Activated CD8-positive, alpha-beta memory T cell treated with anti-CD3 and anti-CD28 coated beads for 4 hours (primary cell): ENCODE results near the gene P3H2.

Source experiments
- DNase-seq, 2 donors: peaks; one replicate each; pipeline ENCODE4 v3.0.0-alpha.2; 2020; ENCODE audit warnings: low read depth in 2 of 2

Gene P3H2

GRCh38 chr3:190017521-190018288, 103.0 kb downstream of the P3H2 start:
- DNase-seq = no peak

- no peak for DNase-seq
These were observed 103.7 kb downstream of the P3H2 start for GRCh38 chr3:190016966-190017365.

DNA sequence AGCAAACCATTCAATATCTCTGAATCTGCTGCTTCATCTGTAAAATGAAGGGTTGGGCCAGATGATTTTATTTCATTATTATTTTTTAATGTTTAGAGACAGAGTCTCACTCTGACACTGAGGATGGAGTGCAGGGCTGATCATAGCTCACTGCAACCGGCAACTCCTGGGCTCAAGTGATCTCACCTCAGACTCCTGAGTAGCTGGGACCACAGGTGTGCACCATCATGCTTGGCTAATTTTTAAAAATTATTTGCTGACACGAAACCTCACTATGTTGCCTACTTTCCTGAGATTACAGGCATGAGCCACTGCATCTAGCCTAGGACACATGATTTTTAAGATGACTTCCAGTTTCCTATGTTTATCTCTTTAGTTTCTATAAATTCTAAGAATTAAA, 105.8 kb downstream of the P3H2 start:
- no peak for DNase-seq

DNA sequence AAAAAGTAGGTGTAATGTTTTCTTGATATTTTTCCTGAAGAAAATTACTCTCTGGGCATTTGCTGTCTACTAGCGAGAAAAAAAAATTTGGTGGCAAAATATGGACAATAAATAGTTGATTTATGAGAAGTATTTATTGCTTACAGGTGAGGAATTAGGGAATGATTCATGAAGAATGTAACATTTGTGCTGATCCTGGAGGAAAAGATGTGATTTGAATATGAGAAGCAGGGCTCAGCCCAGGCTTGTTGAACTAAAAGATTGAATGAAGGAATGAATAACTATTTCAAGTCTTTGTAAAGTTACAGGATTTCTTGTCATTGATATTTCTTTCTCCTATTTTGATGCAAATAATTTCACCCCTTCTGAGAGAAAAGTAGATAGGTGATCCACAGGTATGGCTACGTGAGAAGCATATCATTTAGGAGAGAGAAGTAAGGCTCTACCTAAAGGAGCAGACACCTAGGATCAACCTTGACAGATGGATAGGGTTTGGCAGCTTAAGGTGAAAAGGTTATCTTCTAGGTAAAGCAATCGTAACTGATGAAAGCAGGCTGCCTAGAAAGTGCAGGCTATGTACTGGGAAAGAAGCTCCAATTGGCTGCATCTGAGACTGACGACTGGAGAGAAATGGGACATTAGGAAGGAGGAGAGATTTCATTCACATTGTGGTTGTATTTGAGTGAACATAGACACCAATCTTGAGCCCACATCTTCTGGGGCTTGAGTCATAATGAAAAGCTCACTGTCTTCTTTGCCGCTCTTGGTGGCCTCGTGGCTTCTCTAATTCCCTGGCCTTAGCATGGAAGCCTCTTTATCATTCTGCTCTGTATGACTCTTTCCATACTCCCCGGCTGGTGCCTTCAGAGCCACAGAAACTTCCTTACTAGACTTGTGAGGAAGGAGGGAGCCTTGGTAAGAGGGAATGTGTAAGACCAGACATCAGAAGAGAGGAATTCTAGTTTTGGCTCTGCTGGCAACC, 106.5 kb downstream of the P3H2 start:
- DNase-seq = no peak

DNA sequence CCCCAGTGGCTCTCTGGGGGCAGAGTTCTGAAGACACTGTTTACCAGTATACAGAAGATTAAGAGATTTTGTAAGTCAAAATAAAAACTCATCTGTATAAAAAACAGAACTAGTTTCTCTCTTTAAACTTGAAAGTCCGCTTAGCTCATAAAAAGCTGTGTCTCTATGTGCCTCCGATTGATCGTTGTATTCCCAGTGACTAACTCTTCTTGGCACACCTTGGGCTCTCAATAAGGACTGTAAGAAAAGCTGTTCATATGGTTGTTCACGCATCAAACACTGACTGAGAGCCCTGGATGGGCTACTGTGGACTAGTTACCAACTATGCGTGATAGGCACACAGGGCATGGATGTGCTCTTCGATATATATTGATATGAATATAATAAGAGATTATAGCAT, 107.9 kb downstream of the P3H2 start:
- DNase-seq = no peak

DNA sequence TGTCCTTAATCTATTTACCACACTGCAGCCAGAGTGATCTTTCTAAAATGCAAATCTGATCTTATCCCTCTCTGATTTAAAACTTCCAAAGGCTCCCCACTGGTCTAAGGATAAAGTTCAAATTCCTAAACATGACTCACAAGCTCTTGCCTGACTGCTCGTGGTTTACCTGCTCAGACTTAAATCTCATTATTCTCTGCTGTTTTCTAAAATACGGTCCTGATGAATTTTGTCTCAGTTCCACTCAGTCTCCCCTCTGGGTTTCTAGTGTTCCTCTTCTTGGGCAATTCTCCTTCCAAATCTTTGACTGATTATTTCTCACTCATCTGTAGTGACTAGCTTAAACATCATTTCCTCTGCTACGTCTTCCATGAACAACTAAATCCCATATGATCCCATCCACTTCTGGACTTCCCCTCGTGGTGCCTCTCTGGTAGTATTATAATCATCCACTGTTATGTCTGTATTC, 108.3 kb downstream of the P3H2 start:
- no peak for DNase-seq

GRCh38 chr3:190010486-190010885, 110.2 kb downstream of the P3H2 start:
- DNase-seq = no peak

GRCh38 chr3:190009614-190010013, 111.1 kb downstream of the P3H2 start:
- no peak for DNase-seq

DNA sequence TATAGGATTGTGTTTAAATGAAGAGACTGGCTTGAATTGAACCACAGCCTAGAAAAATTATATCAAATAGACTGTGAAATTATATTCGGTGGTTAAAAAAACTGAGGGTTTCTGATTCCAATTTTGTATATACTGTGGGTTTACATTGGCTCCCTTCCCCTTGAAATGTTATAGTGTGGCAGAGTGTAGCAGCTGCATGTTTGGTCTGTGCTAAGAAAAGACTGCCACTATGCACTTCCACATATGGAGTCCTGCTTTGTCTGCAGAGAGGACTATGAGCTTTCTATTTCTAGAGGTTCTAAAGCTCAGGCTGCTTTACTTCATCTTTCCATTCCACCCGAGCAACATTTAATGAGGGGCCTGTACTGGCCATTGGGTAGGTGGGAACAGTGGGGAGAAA, 112.3 kb downstream of the P3H2 start:
- DNase-seq = no peak

GRCh38 chr3:190005343-190006113, 115.2 kb downstream of the P3H2 start:
- no peak for DNase-seq

GRCh38 chr3:190004656-190005055, 116.0 kb downstream of the P3H2 start:
- DNase-seq = no peak

DNA sequence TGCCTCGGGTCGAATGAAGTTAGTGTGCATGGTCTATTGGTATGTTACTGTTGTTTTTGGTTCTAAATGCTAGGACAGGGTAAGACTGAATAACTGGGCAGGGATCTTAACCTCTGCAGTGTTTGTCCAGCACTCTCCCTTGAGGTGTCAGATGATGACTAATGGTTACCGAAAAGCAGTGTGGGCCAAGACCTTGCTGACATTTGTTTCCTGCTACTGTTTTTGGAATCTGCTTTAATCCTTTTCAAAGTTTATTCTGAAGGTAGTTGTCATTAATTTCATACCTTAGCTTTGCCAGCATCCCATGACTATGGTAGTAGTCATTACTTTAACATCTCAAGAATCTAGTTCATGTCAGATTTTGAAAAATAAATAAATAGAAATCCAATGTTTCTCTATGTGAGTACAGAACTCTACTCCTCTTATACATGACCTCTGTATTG, 117.0 kb downstream of the P3H2 start:
- DNase-seq = no peak

DNA sequence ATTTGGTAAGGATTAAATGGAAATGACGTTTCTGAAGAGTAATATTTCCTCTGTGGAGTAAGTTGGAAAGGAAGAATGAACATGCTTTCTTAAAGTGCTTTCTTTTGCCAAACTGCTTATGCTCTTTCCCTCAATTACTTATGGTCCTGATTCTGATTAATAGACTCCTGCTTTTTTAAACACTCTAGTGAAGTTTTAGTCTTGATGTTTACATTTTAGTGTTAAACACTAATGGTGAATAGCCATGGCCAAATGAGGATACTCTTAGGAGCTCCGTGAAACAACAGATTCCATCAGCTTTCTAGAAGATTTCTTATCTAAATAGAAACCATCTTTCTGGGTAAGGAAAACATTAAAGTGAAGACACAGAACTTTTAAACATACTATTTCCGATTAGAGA, 117.6 kb downstream of the P3H2 start:
- DNase-seq = no peak

- DNase-seq = no peak
These were observed 119.3 kb downstream of the P3H2 start for GRCh38 chr3:190001426-190001825.

- DNase-seq = no peak
These were observed 119.9 kb downstream of the P3H2 start for GRCh38 chr3:190000861-190001196.

DNA sequence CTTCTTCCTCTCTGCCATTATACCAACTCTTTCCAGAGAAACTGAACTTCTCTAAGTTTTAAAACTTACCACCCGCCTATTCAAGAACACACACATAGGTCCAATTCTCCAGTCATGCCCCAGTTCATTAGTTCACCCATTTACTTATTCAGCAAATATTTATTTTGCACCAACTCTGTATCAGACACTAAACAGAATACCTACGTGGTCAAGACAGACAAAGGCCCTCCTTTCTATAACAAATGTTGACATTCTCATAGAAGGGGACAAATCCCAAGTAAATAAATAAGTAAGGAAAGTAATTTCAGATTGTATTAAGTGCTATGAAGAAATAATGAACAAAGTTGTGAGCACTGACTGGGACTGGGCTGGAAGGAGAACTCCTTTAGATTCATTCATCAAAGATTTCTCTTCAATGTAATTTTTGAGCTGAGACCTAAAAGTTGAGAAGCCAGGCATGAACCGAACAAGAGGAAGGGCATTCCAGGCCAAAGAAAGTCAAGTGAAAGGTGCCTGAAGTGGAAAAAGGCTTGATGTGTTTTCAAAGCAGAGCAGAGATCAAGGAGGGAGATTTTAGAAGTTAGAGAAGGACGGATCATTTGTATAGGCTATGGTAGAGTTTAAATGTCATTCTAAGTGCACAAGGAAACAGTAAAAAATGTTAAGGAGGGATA, 120.4 kb downstream of the P3H2 start:
- DNase-seq = no peak

GRCh38 chr3:189999718-190000117, 121.0 kb downstream of the P3H2 start:
- DNase-seq = no peak

DNA sequence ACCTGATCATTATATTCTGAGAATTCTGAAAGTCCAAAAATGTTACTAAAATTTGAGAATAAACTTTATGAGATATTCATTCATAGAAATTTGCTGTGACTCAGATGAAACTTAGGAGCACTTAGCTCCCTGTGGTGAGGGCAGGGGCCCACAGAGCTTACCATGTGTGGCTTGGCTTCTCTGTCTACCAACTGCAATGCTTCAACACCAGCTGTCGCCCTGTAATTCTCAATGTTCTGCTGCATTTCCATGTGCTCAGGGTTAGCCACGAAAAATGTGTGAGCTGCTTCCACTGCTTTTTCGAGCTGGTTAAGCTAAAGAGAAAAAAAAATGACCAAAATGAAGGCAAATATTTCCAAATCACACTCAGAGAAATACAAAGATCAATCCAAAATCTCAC, 125.6 kb downstream of the P3H2 start:
- DNase-seq = no peak

GRCh38 chr3:189990826-189991225, 129.9 kb downstream of the P3H2 start:
- no peak for DNase-seq

- no peak for DNase-seq
These were observed 131.8 kb downstream of the P3H2 start for GRCh38 chr3:189988854-189989253.

- DNase-seq = no peak
These were observed 132.4 kb downstream of the P3H2 start for GRCh38 chr3:189988322-189988721.
